ENCODE measurements around the gene DCLK3.

GRCh38 chr3:36686516-36686915 is 77.8 kb downstream of the DCLK3 start:
- TF ChIP-seq ZNF384 (IDR thresholded peaks at IDR 0.05): no peak
- no peak for TF ChIP-seq BHLHE40 (IDR thresholded peaks at IDR 0.05; ENCODE audit: borderline replicate concordance)
- TF ChIP-seq L3MBTL2 (conservative IDR thresholded peaks at IDR 0.05): no peak
- TF ChIP-seq HDGF (IDR thresholded peaks at IDR 0.05; ENCODE audit: borderline replicate concordance): no peak
- TF ChIP-seq PKNOX1 (IDR thresholded peaks at IDR 0.05): no peak
- TF ChIP-seq NFRKB (IDR thresholded peaks at IDR 0.05): no peak
- no peak for TF ChIP-seq LEF1 (IDR thresholded peaks at IDR 0.05; ENCODE audit: borderline replicate concordance)
- TF ChIP-seq ELF4 (IDR thresholded peaks at IDR 0.05): no peak
- no peak for TF ChIP-seq SP1 (IDR thresholded peaks at IDR 0.05)
- TF ChIP-seq TARDBP (IDR thresholded peaks at IDR 0.05): no peak
- TF ChIP-seq FOXA1 (IDR thresholded peaks at IDR 0.05): no peak
- no peak for TF ChIP-seq SUZ12 (IDR thresholded peaks at IDR 0.05)
- no peak for TF ChIP-seq FOXM1 (IDR thresholded peaks at IDR 0.05; ENCODE audit: borderline replicate concordance)

Measured in HEK293T (cell line).